GM12878 (cell line): ENCODE data around the gene ACTA2. TPM values are rescaled to one million over a fixed set of nuclear protein-coding genes. Genes with fewer than 3 reads are reported as not detected.

Experiments
- ATAC-seq: fragments of 200-7000 bp; cut with Tn5 transposase; 3 replicates; pipeline ENCODE4 v1.9.1; 2020; ENCODE audit warnings: mild to moderate bottlenecking, moderate library complexity
- BruUV-seq: library from RNA; stranded (reverse); fragments of 400-500 nt; replicated peaks from 2 replicates; lab custom pipeline; 2021; lab: Mats Ljungman, UMichigan
- CTCF ChIA-PET: fragments of 300-600 bp; sonication (Branson Sonifier 250); formaldehyde crosslinking; extraction: SDS; loops from one replicate; lab custom pipeline; 2021; ENCODE audit warnings: inconsistent platforms; lab: Yijun Ruan, JAX
- POLR2A ChIA-PET: fragments of 350-600 bp; formaldehyde crosslinking; extraction: SDS; loops from one replicate; lab custom pipeline; 2021; ENCODE audit warnings: inconsistent platforms; lab: Charles Lee
- RAD21 ChIA-PET: fragments of 300-600 bp; sonication (Branson Sonifier 250); formaldehyde crosslinking; loops from one replicate; lab custom pipeline; 2023; ENCODE audit warnings: antibody characterized with exemption; ENCODE audit not compliant: unreplicated experiment; lab: Charles Lee
- SMC1A ChIA-PET: fragments of 300-600 bp; sonication (Branson Sonifier 250); formaldehyde crosslinking; loops from one replicate; lab custom pipeline; 2023; ENCODE audit not compliant: unreplicated experiment, uncharacterized antibody; lab: Charles Lee
- DNase-seq: peaks from one replicate; pipeline ENCODE4 v3.0.0-alpha.2; 2011; ENCODE audit warnings: low read depth, low spot score
- FAIRE-seq: peaks from 3 replicates; lab custom pipeline; 2011; peaks lifted over from hg19 to GRCh38; lab: Jason Lieb, UNC
- H2AFZ ChIP-seq: 2 replicates; pipeline ENCODE4 v1.6.0; 2011; ENCODE audit warnings: low read depth, low read length, control low read depth; ENCODE audit not compliant: control insufficient read depth
- H3K27ac ChIP-seq: 2 replicates; pipeline ENCODE4 v1.5.1; 2011; ENCODE audit warnings: control low read depth; ENCODE audit not compliant: control insufficient read depth, insufficient read depth
- H3K27me3 ChIP-seq, 2 experiments: replicated peaks in 1 of 2; 2 replicates each; pipeline versions ENCODE4 v1.6.0 to v1.6.1; 2011; ENCODE audit warnings: low read length in 1 of 2; ENCODE audit not compliant: control insufficient read depth in 2 of 2, insufficient read depth in 2 of 2
- H3K36me3 ChIP-seq, 2 experiments: 2 replicates each; pipeline ENCODE4 v1.5.1; 2011; ENCODE audit warnings: low read length in 1 of 2; ENCODE audit not compliant: control insufficient read depth in 2 of 2, insufficient read depth in 2 of 2
- H3K4me1 ChIP-seq: 2 replicates; pipeline ENCODE4 v1.6.1; 2011; ENCODE audit warnings: mild to moderate bottlenecking, low read length, moderate library complexity, mixed read lengths; ENCODE audit not compliant: control insufficient read depth, insufficient read depth
- H3K4me2 ChIP-seq: 2 replicates; pipeline ENCODE4 v1.6.0; 2011; ENCODE audit warnings: control low read depth; ENCODE audit not compliant: control insufficient read depth, insufficient read depth
- H3K4me3 ChIP-seq: fragments of 200-600 bp; sonication (generic); 2 replicates; pipeline ENCODE4 v1.5.1; 2016
- H3K79me2 ChIP-seq: 2 replicates; pipeline ENCODE4 v1.6.0; 2011; ENCODE audit warnings: low read length; ENCODE audit not compliant: control insufficient read depth, insufficient read depth
- H3K9ac ChIP-seq: 2 replicates; pipeline ENCODE4 v1.8.0; 2011; ENCODE audit warnings: low read length, control low read depth, mixed read lengths; ENCODE audit not compliant: control insufficient read depth, insufficient read depth
- H3K9me3 ChIP-seq: replicated peaks from 3 replicates; pipeline ENCODE4 v1.5.1; 2011; ENCODE audit warnings: mild to moderate bottlenecking, low read length; ENCODE audit not compliant: control insufficient read depth, insufficient read depth
- H4K20me1 ChIP-seq: 2 replicates; pipeline ENCODE4 v1.6.0; 2011; ENCODE audit not compliant: control insufficient read depth, insufficient read depth
- BMI1 ChIP-seq: fragments of 450-650 bp; IDR thresholded peaks from 2 replicates; pipeline ENCODE4 v1.6.1; 2016; ENCODE audit warnings: mild to moderate bottlenecking, moderate library complexity, borderline replicate concordance
- GATAD2B ChIP-seq: fragments of 450-650 bp; conservative IDR thresholded peaks from 2 replicates; pipeline ENCODE4 v1.6.1; 2017; ENCODE audit warnings: low read depth, mild to moderate bottlenecking, moderate library complexity
- POLR2AphosphoS5 ChIP-seq: IDR thresholded peaks from 2 replicates; pipeline ENCODE4 v1.6.1; 2011; ENCODE audit warnings: mild to moderate bottlenecking, low read length, inconsistent platforms
- RB1 ChIP-seq: fragments of 450-650 bp; formaldehyde crosslinking; IDR thresholded peaks from 2 replicates; pipeline ENCODE4 v1.6.1; 2017; ENCODE audit warnings: mild to moderate bottlenecking, borderline replicate concordance
- RELA ChIP-seq: fragments of 450-650 bp; IDR thresholded peaks from 2 replicates; pipeline ENCODE4 v1.8.0; 2014; ENCODE audit warnings: borderline replicate concordance; ENCODE audit not compliant: partially characterized antibody
- SMAD5 ChIP-seq: IDR thresholded peaks from 2 replicates; pipeline ENCODE4 v1.6.1; 2016; ENCODE audit warnings: antibody characterized with exemption, low read depth
- TCF7 ChIP-seq: IDR thresholded peaks from 2 replicates; pipeline ENCODE4 v1.6.1; 2014; ENCODE audit warnings: antibody characterized with exemption, borderline replicate concordance
- ZNF24 ChIP-seq: fragments of 450-650 bp; IDR thresholded peaks from 2 replicates; pipeline ENCODE4 v1.6.1; 2017; ENCODE audit warnings: antibody characterized with exemption, mild to moderate bottlenecking
- WGBS: methylation state at CpG from one replicate; pipeline ENCODE4 v1.1.6; 2016; ENCODE audit warnings: low lambda C conversion rate; ENCODE audit not compliant: insufficient replicate concordance, insufficient coverage; ENCODE audit errors: missing lambda C conversion rate; 5-methylcytosine and 5-hydroxymethylcytosine counted together
- in situ Hi-C: fragments of 300-500 bp; cut with MboI; formaldehyde crosslinking; loops from 9 replicates; pipeline ENCODE4 v1.14.3; 2018; ENCODE audit warnings: mixed read lengths
- intact Hi-C: fragments of 100-400 bp; cut with micrococcal nuclease; formaldehyde crosslinking; loops from one replicate; pipeline ENCODE4 v1.14.2; 2022; ENCODE audit not compliant: unreplicated experiment
- polyA plus RNA-seq, 11 experiments: library from polyadenylated mRNA; depleted of rRNA in 4 of 11; unstranded in 6 of 11; stranded (reverse) in 5 of 11; fragments of >200 nt; fragmentation: Nextera tagmentation in 4 of 11; fragmentation: Illumina TruSeq in 1 of 11; extraction: Ambion mirVana in 4 of 11; extraction: Trizol in 1 of 11; gene quantifications; 1 replicate in 1 of 11; 2 replicates in 10 of 11; pipeline versions ENCODE4 v1.2.1 to v1.2.3, GENCODE V29; 2011 to 2016; ENCODE audit warnings: inconsistent platforms in 2 of 11, missing spikeins in 2 of 11, low read depth in 1 of 11
- total RNA-seq, 4 experiments: library from RNA; depleted of rRNA in 3 of 4; stranded (reverse); fragments of >200 nt in 3 of 4; fragmentation: Illumina TruSeq in 1 of 4; extraction: Trizol in 1 of 4; gene quantifications; 2 replicates each; pipeline versions ENCODE4 v1.2.1 to v1.2.3, GENCODE V29; 2013 to 2021
- TF ChIP-seq, protein P1 (sequence below): fragments of 150-350 bp; IDR thresholded peaks from 2 replicates; pipeline ENCODE4 v1.6.1; 2014; ENCODE audit warnings: mild to moderate bottlenecking, low read depth, low read length
- TF ChIP-seq, protein P2 (sequence below): fragments of 450-650 bp; IDR thresholded peaks from 2 replicates; pipeline ENCODE4 v1.6.1; 2017; ENCODE audit warnings: borderline replicate concordance

Gene ACTA2
- total and polyA plus RNA-seq, 10 of the 15 experiments (the other 5 are each of a cell fraction or from before 2014, with no cell fraction given) = 7.4 to 78.2 (median 32.4) TPM

DNA sequence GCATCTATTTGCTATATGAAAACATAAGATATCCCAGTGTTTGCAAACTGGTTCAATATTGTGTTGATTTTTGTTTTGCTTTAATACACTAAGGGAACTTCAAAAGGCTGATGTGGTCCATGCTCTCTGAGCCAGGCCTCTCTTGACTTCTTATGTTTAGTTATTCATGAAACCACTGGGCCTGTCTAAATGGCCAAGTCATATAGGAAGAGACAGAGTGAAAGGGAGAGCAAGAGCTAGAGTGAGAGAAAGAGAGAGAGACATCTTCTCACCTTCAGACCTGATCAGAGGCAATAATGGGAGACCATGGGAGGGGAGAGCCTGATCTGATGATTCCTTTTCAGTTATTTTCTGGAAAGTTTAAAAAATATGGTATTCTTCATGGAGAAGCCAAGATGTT lies 32.0 kb upstream of the ACTA2 start (continued):
- TF ChIP-seq, protein P1, sequence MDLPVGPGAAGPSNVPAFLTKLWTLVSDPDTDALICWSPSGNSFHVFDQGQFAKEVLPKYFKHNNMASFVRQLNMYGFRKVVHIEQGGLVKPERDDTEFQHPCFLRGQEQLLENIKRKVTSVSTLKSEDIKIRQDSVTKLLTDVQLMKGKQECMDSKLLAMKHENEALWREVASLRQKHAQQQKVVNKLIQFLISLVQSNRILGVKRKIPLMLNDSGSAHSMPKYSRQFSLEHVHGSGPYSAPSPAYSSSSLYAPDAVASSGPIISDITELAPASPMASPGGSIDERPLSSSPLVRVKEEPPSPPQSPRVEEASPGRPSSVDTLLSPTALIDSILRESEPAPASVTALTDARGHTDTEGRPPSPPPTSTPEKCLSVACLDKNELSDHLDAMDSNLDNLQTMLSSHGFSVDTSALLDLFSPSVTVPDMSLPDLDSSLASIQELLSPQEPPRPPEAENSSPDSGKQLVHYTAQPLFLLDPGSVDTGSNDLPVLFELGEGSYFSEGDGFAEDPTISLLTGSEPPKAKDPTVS = no peak
- TF ChIP-seq, protein P2, sequence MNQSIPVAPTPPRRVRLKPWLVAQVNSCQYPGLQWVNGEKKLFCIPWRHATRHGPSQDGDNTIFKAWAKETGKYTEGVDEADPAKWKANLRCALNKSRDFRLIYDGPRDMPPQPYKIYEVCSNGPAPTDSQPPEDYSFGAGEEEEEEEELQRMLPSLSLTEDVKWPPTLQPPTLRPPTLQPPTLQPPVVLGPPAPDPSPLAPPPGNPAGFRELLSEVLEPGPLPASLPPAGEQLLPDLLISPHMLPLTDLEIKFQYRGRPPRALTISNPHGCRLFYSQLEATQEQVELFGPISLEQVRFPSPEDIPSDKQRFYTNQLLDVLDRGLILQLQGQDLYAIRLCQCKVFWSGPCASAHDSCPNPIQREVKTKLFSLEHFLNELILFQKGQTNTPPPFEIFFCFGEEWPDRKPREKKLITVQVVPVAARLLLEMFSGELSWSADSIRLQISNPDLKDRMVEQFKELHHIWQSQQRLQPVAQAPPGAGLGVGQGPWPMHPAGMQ = no peak
- no peak for TF ChIP-seq GATAD2B

DNA sequence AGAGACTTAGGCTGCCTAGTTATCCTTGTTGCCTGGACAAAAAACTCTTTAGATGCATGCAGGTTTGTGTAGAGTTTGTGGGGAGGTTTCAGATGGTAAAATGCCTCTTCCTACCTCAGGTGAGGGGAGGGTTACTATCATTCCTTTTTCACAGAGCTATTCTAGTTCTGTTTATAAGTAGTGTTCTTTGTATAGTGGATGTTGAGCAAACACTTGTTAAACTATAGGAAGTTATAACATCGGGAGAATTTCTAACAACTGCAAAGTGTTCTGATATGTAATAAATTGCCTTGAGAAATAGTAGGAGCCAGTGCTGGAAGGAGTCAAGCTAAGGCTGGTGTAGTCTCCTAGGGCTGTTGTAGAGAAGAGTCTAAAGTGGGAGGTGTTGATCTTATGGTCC lies 31.4 kb upstream of the ACTA2 start:
- in situ Hi-C loops = loop anchor here (5.0 kb wide), 1 partner anchor 47 kb away; no protein-coding TSS in a partner anchor
- SMC1A ChIA-PET = interaction anchor here (1.0 to 2.9 kb wide), 3 partner anchors 13 to 51 kb away, joined by 3 to 9 read pairs (median 4); no protein-coding TSS in a partner anchor
- Histone ChIP-seq H3K79me2 (peaks cover 7% of the 10 kb centered on the region), H3K4me1 (peaks cover 10% of the 10 kb centered on the region), H3K9ac (no peak overlapping the region)
- WGBS = 100% methylated on average over 1 of the region's 1 CpG
- no TSS peak for BruUV-seq
- ATAC-seq = no peak
- TF ChIP-seq SMAD5 (no peak), RB1 (no peak), TCF7 (no peak), ZNF24 (no peak), POLR2AphosphoS5 (no peak), RELA (no peak), BMI1 (no peak)
- TF ChIP-seq, all 136 proteins: peak for 0
- Histone ChIP-seq H3K4me3 (no peak overlapping the region), H3K27me3 (no peaks in the 10 kb centered on the region), H4K20me1 (no peaks in the 10 kb centered on the region), H3K36me3 (no peaks in the 10 kb centered on the region), H2AFZ (no peak overlapping the region), H3K27ac (no peak overlapping the region), H3K9me3 (no peaks in the 10 kb centered on the region), H3K4me2 (no peak overlapping the region)
- CTCF ChIA-PET = no interaction called here
- FAIRE-seq (no peak), DNase-seq (no peak)
- RAD21 ChIA-PET = interaction anchor here (1.0 to 1.2 kb wide), 2 partner anchors 48 to 51 kb away, joined by 3 read pairs; no protein-coding TSS in a partner anchor
- POLR2A ChIA-PET = no interaction called here
- intact Hi-C loops = no loop called here
